Activated naive CD8-positive, alpha-beta T cell treated with anti-CD3 and anti-CD28 coated beads, Interleukin-2, amount 50 U/mL, for 24 hours (primary cell): ENCODE results near the gene GLI3.

Experiments used
- ATAC-seq: fragments of 150-1000 bp; cut with Tn5 transposase; one replicate; pipeline ENCODE4 v1.10.0; 2021
- DNase-seq: peaks from one replicate; pipeline ENCODE4 v3.0.0; 2021
- H3K27ac Mint-ChIP-seq: one replicate; pipeline ENCODE4 v1.8.0; 2021; ENCODE audit warnings: mild to moderate bottlenecking, mixed read lengths
- H3K27me3 Mint-ChIP-seq: one replicate; pipeline ENCODE4 v1.8.0; 2021; ENCODE audit warnings: mixed read lengths
- H3K36me3 Mint-ChIP-seq: one replicate; pipeline ENCODE4 v1.8.0; 2021; ENCODE audit warnings: low read depth, mixed read lengths
- H3K4me1 Mint-ChIP-seq: one replicate; pipeline ENCODE4 v1.8.0; 2021; ENCODE audit warnings: mixed read lengths
- H3K4me3 Mint-ChIP-seq: one replicate; pipeline ENCODE4 v1.8.0; 2021; ENCODE audit warnings: mild to moderate bottlenecking, moderate library complexity, mixed read lengths
- H3K9me3 Mint-ChIP-seq: one replicate; pipeline ENCODE4 v1.8.0; 2021; ENCODE audit warnings: mixed read lengths

Gene GLI3

GRCh38 chr7:42161719-42162118, 75.3 kb downstream of the GLI3 start:
- no peak for ATAC-seq
- no peak for DNase-seq
- H3K36me3 Mint-ChIP-seq, result no peaks in the 10 kb centered on the region
- no peak overlapping the region for H3K27ac Mint-ChIP-seq
- no peak overlapping the region for H3K4me3 Mint-ChIP-seq
- no peaks in the 10 kb centered on the region for H3K4me1 Mint-ChIP-seq
- H3K9me3 Mint-ChIP-seq, result no peaks in the 10 kb centered on the region
- no peaks in the 10 kb centered on the region for H3K27me3 Mint-ChIP-seq

GRCh38 chr7:42161110-42161509, 75.9 kb downstream of the GLI3 start:
- Mint-ChIP-seq H3K36me3 (no peaks in the 10 kb centered on the region), H3K4me3 (no peak overlapping the region), H3K27me3 (no peaks in the 10 kb centered on the region), H3K4me1 (no peaks in the 10 kb centered on the region), H3K9me3 (no peaks in the 10 kb centered on the region), H3K27ac (no peak overlapping the region)
- no peak for DNase-seq
- ATAC-seq, result no peak

DNA sequence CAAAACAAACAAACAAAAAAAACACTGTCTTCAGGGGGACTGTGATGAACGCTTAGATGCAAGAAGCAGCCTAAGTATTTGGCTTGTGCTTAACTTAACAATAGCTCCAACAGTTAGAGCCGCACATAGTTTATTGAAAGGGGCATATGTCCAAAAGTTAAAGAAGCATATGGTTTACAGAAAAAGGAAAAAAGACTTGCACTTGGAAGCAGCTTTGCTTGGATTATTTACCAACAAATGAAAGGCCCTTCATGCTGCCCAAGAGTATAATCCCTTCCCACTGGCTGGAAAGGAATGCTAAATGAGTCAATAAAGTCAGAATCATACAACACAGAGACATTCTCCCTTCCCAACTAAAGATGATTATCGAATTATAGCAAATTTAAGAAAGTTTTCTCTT, 77.9 kb downstream of the GLI3 start:
- ATAC-seq, result no peak
- no peaks in the 10 kb centered on the region for H3K4me1 Mint-ChIP-seq
- H3K27me3 Mint-ChIP-seq, result no peaks in the 10 kb centered on the region
- H3K4me3 Mint-ChIP-seq, result no peak overlapping the region
- no peaks in the 10 kb centered on the region for H3K36me3 Mint-ChIP-seq
- no peak for DNase-seq
- H3K27ac Mint-ChIP-seq, result no peak overlapping the region
- H3K9me3 Mint-ChIP-seq, result no peaks in the 10 kb centered on the region

GRCh38 chr7:42156967-42157721, 79.9 kb downstream of the GLI3 start:
- Mint-ChIP-seq H3K36me3 (no peaks in the 10 kb centered on the region), H3K4me1 (no peaks in the 10 kb centered on the region), H3K4me3 (no peak overlapping the region), H3K27ac (no peak overlapping the region), H3K9me3 (no peaks in the 10 kb centered on the region), H3K27me3 (no peaks in the 10 kb centered on the region)
- ATAC-seq, result no peak
- no peak for DNase-seq

DNA sequence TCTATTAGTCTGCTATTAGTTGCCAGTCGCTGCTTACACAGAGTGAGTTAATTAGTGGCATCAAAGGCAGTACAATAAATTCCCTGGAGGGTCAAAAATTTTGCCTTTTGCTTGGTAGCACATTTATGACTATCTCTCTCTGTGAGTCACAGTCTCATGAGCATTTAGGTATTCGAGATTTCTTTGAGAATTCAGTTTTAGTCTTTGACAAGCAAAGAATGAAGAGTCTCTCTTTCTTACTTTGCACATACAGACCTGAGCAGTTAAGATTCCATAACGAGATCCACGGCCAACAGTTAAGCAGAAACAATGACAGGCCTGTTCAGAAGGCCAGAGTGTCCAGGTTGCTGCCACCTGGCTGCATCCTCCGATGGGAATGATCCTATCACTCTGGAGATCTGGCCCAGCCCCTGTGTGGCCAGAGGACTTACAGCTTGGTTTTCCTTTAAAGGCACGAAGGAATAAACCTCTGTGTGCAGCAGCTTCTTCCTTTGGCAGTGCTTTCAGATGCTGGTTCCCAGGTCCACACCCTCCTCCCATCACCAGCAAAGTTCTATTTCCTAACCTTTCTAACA, 80.6 kb downstream of the GLI3 start:
- H3K4me3 Mint-ChIP-seq, result no peak overlapping the region
- H3K27ac Mint-ChIP-seq, result no peak overlapping the region
- no peaks in the 10 kb centered on the region for H3K9me3 Mint-ChIP-seq
- DNase-seq (no peak), ATAC-seq (no peak)
- H3K27me3 Mint-ChIP-seq, result no peaks in the 10 kb centered on the region
- no peaks in the 10 kb centered on the region for H3K4me1 Mint-ChIP-seq
- H3K36me3 Mint-ChIP-seq, result no peaks in the 10 kb centered on the region

DNA sequence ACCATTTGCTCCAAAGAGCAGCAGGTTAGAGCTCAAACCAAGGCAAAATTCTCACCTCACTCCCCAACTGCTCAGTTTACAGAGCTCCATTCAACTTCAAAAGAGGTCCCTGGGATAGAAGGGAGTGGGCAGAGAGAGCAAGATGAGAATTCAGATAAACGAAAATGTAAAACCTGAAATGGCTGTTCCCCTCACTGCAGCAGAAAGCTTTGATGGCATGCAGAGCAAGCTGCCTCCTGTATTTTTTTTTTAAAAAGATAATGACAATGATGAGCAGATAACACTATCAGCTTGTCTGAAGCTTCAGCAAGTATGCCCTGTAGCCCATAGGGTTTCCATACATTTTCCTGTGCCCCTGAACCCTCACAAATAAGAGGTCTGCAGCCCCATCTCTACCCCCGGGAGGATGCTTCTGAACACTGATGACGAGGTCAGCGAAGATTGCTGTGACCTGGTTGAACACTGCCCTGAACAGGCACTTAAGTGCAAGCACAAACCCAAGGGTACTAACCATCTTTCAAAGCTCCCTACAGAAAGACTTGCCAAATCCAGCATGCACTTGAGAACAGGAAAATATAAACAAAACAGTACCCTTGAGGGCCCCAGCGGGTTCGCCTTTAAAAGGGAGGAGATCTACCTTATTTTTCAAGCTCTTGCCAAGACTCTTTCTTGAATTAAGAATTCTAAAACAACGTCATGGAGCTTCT, 81.3 kb downstream of the GLI3 start:
- no peaks in the 10 kb centered on the region for H3K27me3 Mint-ChIP-seq

GRCh38 chr7:42154173-42154572, 82.8 kb downstream of the GLI3 start:
- H3K27ac Mint-ChIP-seq, result no peak overlapping the region
- no peak for ATAC-seq

More for the DNA sequence above, 81.3 kb downstream of the GLI3 start:
- no peaks in the 10 kb centered on the region for H3K9me3 Mint-ChIP-seq
- no peaks in the 10 kb centered on the region for H3K36me3 Mint-ChIP-seq
- ATAC-seq (no peak), DNase-seq (no peak)
- no peaks in the 10 kb centered on the region for H3K4me1 Mint-ChIP-seq
- no peak overlapping the region for H3K4me3 Mint-ChIP-seq
- H3K27ac Mint-ChIP-seq, result no peak overlapping the region

GRCh38 chr7:42152329-42153205, 84.4 kb downstream of the GLI3 start:
- Mint-ChIP-seq H3K9me3 (no peaks in the 10 kb centered on the region), H3K36me3 (no peaks in the 10 kb centered on the region), H3K27me3 (no peaks in the 10 kb centered on the region), H3K4me1 (no peaks in the 10 kb centered on the region), H3K4me3 (no peak overlapping the region), H3K27ac (no peak overlapping the region)
- no peak for DNase-seq
- ATAC-seq, result no peak

More at GRCh38 chr7:42154173-42154572, 82.8 kb downstream of the GLI3 start:
- Mint-ChIP-seq H3K4me3 (no peak overlapping the region), H3K27me3 (no peaks in the 10 kb centered on the region), H3K9me3 (no peaks in the 10 kb centered on the region), H3K36me3 (no peaks in the 10 kb centered on the region), H3K4me1 (no peaks in the 10 kb centered on the region)
- DNase-seq, result no peak

- Mint-ChIP-seq H3K27me3 (no peaks in the 10 kb centered on the region), H3K9me3 (no peaks in the 10 kb centered on the region), H3K4me3 (no peak overlapping the region), H3K27ac (no peak overlapping the region), H3K4me1 (no peaks in the 10 kb centered on the region), H3K36me3 (no peaks in the 10 kb centered on the region)
- DNase-seq (no peak), ATAC-seq (no peak)
Observed at GRCh38 chr7:42151309-42151708, 85.7 kb downstream of the GLI3 start.

DNA sequence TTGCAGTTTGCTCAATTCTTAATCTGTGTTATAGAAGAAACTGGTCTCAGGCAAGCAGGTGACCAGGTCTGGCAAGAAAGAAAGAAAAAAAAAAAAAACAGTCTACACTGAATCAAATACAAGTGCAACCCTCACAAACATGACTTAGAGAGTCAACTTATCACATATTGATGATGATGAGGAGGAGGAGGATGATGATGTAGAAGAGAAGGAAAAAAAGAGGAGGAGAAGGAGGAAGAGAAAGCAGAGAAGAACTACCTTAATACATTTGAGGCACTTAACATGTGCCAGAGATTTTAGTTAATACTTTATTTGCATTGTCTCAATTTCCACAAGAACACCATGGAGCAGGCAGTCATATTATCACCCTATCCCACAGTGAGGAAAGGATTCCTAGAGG, 91.5 kb downstream of the GLI3 start:
- no peaks in the 10 kb centered on the region for H3K9me3 Mint-ChIP-seq
- H3K36me3 Mint-ChIP-seq, result no peaks in the 10 kb centered on the region
- ATAC-seq (no peak), DNase-seq (no peak)
- H3K27me3 Mint-ChIP-seq, result peaks cover 4% of the 10 kb centered on the region
- H3K4me3 Mint-ChIP-seq, result no peak overlapping the region
- no peak overlapping the region for H3K27ac Mint-ChIP-seq
- H3K4me1 Mint-ChIP-seq, result no peaks in the 10 kb centered on the region

GRCh38 chr7:42144604-42145003, 92.4 kb downstream of the GLI3 start:
- DNase-seq, result no peak
- no peaks in the 10 kb centered on the region for H3K4me1 Mint-ChIP-seq
- H3K36me3 Mint-ChIP-seq, result no peaks in the 10 kb centered on the region
- H3K9me3 Mint-ChIP-seq, result no peaks in the 10 kb centered on the region
- H3K4me3 Mint-ChIP-seq, result no peak overlapping the region
- no peak for ATAC-seq
- no peak overlapping the region for H3K27ac Mint-ChIP-seq
- H3K27me3 Mint-ChIP-seq, result peaks cover 6% of the 10 kb centered on the region

- Mint-ChIP-seq H3K4me3 (no peak overlapping the region), H3K27me3 (peaks cover 8% of the 10 kb centered on the region)
- no peak for DNase-seq
Observed at GRCh38 chr7:42143711-42144600, 93.1 kb downstream of the GLI3 start.

GRCh38 chr7:42142089-42142488, 94.9 kb downstream of the GLI3 start:
- no peak overlapping the region for H3K27ac Mint-ChIP-seq

More at GRCh38 chr7:42143711-42144600, 93.1 kb downstream of the GLI3 start:
- no peaks in the 10 kb centered on the region for H3K36me3 Mint-ChIP-seq
- no peaks in the 10 kb centered on the region for H3K9me3 Mint-ChIP-seq
- H3K4me1 Mint-ChIP-seq, result no peaks in the 10 kb centered on the region
- ATAC-seq, result no peak
- no peak overlapping the region for H3K27ac Mint-ChIP-seq

GRCh38 chr7:42139751-42140150, 97.3 kb downstream of the GLI3 start:
- Mint-ChIP-seq H3K4me1 (no peaks in the 10 kb centered on the region), H3K4me3 (no peak overlapping the region), H3K9me3 (no peaks in the 10 kb centered on the region), H3K36me3 (no peaks in the 10 kb centered on the region), H3K27ac (no peak overlapping the region), H3K27me3 (peaks cover 4% of the 10 kb centered on the region)
- no peak for ATAC-seq
- DNase-seq, result no peak

More at GRCh38 chr7:42142089-42142488, 94.9 kb downstream of the GLI3 start:
- H3K27me3 Mint-ChIP-seq, result peaks cover 8% of the 10 kb centered on the region
- H3K9me3 Mint-ChIP-seq, result no peaks in the 10 kb centered on the region
- no peak for DNase-seq
- ATAC-seq, result no peak
- no peaks in the 10 kb centered on the region for H3K4me1 Mint-ChIP-seq
- no peak overlapping the region for H3K4me3 Mint-ChIP-seq
- H3K36me3 Mint-ChIP-seq, result no peaks in the 10 kb centered on the region
